Left lobe of liver (tissue), 2 donors: ENCODE results near the gene GJD4. TPM values are rescaled to one million over a fixed set of nuclear protein-coding genes. Genes with fewer than 3 reads are reported as not detected.

Experiments used
- ATAC-seq: fragments of 200-7000 bp; cut with Tn5 transposase; one replicate; pipeline ENCODE4 v1.9.1; 2020; ENCODE audit warnings: mild to moderate bottlenecking, moderate library complexity
- DNase-seq: peaks from one replicate; pipeline ENCODE4 v3.0.0-alpha.2; 2020; ENCODE audit warnings: low spot score
- total RNA-seq: library from RNA; stranded (reverse); gene quantifications from one replicate; pipeline ENCODE4 v1.2.1, GENCODE V29; 2021
- donor health status: DM: no; HTN: no; CAD: no; lungs with moderate emphysema.
- donor health status: DM: no; HTN: yes; CAD: no.

The GJD4 gene
- total RNA-seq, 1 donor from 2014 or later: not detected

DNA sequence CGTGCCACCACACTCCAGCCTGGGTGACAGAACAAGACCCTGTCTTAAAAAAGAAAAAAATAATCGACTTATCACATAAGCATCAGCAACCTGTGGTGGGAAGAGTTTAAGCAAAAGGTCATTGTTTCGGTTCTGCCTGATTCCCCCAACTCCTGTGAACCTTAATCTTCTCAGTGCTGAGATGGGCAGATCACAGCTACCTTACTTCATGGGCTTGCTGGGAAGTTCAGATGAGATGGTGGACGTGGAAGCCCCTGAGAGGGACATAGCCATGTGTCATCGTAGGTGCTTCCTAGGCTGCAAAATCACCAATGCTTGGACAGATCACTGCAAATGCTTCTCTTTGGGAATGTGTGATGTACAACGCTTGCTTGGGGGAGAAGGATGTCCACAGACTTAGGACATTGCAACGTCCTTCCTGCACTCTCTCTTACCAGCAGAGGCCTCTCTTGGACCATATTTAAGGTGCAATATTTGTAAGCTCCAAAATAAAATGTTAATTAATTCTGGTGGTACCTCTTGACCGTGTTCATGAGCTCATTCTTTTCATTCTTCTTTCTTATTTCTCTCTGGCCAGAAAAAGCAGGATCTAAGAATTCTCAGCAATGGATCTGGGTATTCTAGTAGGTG lies 8.6 kb downstream of the GJD4 start:
- peak; percentile 56 for ATAC-seq
- no peak for DNase-seq

- ATAC-seq: no peak
- no peak for DNase-seq
Measured at GRCh38 chr10:35614312-35614711, 9.2 kb downstream of the GJD4 start.

DNA sequence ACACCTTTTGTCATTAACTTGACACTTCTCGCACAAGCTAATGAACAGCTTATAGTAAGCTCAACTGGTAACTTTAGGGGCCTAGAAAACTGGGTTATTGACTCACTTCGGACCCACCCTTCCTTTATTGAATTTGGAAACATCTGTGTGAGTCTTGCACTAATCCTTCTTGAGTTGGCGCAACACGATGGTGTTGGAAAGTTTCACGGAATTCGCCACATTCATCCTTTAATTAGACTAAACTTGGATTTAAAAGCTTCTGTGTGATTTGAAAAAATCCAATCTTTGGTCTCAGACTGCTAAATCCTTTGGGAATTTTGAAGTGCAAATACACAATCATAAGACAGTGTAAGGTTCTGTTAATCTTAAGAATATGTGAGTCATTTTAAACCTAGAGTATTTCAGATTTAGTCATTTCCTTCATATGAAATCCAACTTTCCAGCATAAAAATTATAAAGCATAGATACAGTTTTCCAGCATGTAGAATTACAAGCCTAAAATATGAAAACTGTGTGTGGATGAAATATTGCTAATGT lies 21.9 kb downstream of the GJD4 start:
- DNase-seq: no peak
- no peak for ATAC-seq

GRCh38 chr10:35631404-35631803 lies 26.3 kb downstream of the GJD4 start:
- no peak for DNase-seq
- no peak for ATAC-seq

- ATAC-seq (no peak), DNase-seq (no peak)
Measured at GRCh38 chr10:35632027-35632426, 26.9 kb downstream of the GJD4 start.

DNA sequence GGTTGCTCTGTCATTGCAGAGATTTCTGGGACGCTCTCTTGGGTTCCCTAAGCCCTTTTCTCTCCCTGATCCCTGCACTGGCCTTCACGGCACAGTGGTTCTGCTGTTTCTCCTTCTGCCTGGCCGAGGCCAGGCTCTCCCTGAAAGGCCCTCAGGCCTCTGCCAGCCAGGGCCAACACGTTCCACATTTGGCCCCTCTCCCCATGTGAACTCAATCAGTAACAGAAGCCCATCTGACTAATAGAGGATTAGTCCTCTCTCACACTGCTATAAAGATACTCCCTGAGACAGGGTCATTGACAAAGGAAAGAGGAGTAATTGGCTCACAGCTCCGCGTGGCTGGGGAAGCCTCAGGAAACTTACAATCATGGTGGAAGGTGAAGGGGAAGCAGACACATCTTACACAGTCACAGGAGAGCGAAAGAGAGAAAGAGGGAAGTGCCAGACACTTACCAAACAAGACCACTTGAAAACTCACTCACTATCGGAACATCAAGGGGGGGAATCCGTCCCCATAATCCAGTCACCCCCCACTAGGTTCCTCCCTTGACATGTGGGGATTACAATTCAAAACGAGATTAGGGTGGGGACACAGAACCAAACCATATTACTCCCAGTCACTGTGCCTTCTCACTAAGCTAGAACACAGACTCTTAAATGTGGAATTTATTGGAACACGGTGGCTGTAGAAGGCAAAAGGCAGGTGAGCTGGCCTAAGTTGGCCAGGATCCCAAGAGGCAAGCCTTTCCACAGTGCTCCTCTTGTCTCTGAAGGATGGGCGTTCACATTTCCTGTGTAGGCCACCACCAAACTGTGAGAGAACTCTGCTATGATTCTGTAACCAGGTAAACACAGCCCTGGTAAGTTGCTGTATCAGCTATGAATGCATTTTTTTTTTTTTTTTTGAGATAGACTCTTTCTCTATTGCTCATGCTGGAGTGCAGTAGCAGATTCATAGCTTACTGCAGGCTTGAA lies 28.2 kb downstream of the GJD4 start:
- DNase-seq (no peak), ATAC-seq (no peak)

- ATAC-seq (peak; percentile 93), DNase-seq (no peak)
Measured at GRCh38 chr10:35635576-35635975, 30.4 kb downstream of the GJD4 start.

DNA sequence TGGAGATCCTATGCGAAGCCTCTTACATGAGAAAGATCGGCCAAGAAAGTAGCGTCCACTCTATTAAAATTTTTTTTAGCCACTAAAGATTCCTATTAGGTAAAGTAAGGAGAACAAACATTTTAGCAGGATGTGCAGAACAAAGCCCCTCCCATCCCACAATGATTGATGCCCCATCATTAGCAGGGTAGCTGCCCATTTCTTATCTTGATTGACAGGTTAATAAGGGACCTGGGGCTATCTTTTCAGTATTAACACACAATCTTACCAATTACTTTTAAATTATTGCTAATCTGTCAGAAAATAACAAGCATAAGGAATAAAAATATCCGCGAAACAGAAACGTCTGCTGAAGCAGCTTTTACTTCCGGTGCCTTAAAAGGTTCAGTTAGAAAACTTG lies 31.8 kb downstream of the GJD4 start:
- DNase-seq (no peak), ATAC-seq (no peak)

DNA sequence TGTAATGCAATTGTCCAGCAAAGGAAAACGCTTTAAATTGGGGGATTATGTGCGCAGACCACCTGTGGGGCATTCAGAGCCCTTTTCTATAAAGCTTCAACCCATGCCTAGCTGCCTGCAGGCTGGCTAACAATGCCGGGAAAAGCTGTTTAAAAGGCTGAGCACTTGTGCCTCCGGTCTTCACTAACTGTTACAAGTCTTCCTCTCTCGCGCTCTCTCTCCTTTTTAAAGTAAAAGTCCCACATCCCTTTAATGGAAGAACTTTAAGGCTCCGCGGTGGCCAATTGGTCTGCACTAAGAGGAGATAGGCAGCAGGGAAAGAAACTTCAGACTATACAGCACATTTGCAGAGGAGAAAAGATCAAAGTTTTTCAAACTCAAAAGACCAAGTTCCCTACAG lies 32.3 kb downstream of the GJD4 start:
- ATAC-seq (no peak), DNase-seq (no peak)

DNA sequence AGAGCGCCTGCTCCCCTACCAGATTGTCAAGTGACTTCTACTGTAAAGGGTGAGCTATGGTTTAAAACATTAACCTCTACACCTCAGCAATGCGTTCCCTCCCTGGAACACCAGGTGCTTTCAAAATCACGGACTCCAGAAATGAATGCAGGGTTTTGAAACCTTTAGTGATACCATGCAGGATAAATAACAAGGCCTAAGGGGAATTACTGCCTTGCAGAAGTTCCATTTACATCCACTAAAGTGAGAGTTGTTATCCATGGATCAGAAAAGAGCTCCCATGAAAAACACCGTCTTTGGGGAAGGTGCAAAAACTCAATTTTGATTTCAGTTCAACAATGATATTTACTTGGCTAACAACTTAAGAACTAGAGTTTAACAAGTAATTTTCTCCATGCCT lies 33.0 kb downstream of the GJD4 start:
- no peak for ATAC-seq

GRCh38 chr10:35639021-35639727 lies 34.0 kb downstream of the GJD4 start:
- DNase-seq: no peak
- no peak for ATAC-seq

More for the DNA sequence above, 33.0 kb downstream of the GJD4 start:
- no peak for DNase-seq

DNA sequence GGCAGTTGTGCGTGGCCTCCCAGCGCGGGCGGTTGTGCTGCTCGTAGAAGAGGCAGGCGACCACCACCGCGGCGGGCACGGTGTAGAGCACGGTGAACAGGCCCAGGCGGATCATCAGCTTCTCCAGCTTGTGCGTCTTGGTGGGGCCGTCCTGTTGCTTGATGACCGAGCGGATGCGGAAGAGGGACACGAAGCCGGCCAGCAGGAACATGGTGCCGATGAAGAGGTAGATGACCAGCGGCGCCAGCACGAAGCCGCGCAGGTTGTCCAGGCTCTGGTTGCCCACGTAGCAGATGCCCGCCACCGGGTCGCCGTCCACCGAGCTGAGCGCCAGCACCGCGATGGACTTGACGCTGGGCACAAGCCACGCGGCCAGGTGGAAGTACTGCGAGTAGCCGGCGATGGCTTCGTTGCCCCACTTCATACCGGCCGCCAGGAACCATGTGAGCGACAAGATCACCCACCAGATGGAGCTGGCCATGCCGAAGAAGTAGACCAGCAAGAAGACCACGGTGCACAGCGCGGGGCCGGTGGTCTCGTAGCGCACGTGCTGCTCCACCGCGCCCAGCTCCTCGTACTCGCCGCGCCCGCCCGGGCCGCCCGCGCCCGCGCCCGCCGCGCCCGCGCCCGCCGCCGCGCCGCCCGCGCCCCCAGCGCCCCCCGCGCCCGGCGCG lies 34.7 kb downstream of the GJD4 start:
- DNase-seq (no peak), ATAC-seq (no peak)

DNA sequence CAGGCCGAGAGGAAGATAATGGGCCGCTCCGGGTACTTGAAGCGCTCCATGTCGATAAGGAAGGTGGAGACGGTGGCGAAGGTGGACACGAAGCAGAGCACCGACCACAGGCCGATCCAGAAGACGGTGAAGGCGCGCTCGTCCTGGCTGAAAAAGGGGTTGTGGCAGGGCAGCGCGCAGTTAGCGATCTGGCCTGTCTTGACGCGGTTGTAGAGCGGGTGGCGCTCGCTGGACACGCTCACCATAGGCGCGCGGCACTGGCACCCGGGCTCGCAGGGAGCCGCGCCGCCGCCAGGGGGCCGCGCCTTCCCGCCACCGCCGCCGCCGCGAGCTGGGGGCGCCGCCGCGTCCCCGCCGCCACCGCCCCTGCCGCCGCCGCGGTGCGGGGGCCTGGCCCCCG lies 35.3 kb downstream of the GJD4 start:
- DNase-seq (peak; percentile 75), ATAC-seq (peak; percentile 43)

DNA sequence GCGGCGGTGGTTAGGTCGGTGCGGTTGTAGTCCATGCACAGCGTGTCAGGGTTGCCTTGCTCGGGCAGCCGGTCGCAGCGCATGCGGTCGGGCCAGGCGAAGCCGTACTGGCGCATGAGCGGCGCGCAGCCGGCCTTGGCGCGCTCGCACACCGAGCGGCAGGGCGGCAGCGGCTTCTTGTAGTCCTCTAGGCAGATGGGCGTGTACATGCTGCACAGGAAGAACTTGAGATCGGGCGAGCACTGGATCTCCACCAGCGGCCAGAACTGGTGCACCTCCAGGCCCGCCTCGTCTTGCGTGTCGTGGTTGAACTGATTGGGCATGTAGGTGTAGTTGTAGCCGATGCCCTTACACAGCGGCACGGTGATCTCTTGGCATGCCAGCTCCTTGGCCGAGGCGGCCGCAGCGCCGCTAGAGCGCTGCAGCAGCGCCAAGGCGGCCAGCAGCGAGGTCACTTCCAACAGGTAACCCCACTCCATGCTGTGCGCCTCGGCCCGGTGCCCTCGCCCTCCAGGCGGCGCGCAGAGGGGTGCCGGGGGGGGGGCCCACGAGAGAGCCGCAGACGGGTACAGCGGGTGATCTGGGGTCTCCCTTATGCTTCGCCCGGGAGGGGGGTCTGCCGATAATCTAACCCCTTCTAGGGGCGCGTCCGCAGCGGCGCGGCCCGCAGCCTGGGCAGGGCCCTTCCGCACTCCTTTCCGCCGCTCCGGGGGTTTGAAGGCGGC lies 36.0 kb downstream of the GJD4 start:
- ATAC-seq (peak; percentile 43), DNase-seq (peak; percentile 74)

- DNase-seq (no peak), ATAC-seq (peak; percentile 43)
Measured at GRCh38 chr10:35641676-35642034, 36.5 kb downstream of the GJD4 start.

DNA sequence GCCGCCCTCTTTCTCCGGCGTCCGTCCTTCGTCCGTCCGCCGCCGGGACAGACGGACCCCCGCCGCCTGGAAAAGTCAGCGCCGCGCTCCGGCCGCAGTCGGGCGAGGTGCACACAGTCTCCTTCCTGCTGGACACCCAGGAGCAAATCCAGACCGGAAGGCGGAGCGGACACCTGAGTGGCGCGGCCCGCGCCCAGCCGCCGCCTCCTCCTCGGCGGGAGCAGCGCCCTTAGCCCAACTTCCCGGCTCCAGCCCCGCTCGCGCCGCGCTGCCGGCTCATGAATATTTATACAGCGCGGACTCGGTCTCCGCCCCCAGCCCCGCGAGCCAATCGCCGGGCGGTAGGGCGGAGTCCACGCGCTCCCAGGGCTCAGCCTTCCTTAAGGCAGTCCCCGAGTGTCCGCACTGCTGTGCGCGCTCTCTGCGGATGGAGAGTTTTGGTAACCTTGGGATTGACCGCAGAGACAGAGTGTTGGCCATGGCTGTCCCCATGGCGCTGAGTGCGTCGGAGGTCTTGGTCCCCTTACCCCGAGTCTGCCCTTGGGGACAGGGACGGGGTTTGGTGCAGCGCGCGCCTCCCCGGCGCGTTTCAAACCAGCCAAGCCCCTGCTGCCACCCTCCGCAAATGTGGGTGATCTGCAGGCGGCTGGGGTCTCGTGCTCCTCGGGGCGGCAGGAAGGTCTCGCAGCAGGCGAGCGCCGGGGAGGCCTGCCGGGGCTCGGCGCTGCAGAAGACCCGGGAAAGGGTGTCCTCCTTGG lies 37.1 kb downstream of the GJD4 start, which contains the start of gene FZD8:
Gene FZD8, minus strand, starts transcription at position 262 of the 758 bp plus-strand sequence. CDS start 867 bp downstream, outside the sequence.
- peak; percentile 97 for DNase-seq
- ATAC-seq: peak; percentile 84

DNA sequence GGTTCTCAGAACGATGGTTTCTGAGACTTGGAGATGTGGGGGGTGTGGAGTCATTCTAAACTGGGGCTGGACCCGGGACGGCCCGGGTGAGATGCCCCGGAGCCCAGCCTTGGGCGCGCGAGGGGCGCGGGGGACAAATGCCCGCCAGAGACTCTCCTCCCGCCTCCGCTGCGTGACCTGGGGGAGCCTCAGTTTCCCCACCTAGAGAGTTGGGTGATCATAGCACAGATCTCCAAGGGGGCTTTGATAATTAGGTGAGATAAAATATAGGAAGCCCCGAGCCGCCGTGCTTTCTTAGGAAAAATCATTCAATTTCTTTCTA lies 37.6 kb downstream of the GJD4 start:
- no peak for DNase-seq
- no peak for ATAC-seq

GRCh38 chr10:35643151-35644049 lies 38.3 kb downstream of the GJD4 start:
- ATAC-seq (peak; percentile 37), DNase-seq (peak; percentile 77)
